ENCODE data around the gene CYP2A7. TPM values are rescaled to one million over a fixed set of nuclear protein-coding genes. Genes with fewer than 3 reads are reported as not detected.
"Not testable (repeated sequence)": the region's sequence is repeated elsewhere in the genome, so short reads cannot be mapped to it uniquely, and the experiment has no call there.

Gene CYP2A7
- total RNA-seq, 1 experiment from 2014 or later, result not detected

DNA sequence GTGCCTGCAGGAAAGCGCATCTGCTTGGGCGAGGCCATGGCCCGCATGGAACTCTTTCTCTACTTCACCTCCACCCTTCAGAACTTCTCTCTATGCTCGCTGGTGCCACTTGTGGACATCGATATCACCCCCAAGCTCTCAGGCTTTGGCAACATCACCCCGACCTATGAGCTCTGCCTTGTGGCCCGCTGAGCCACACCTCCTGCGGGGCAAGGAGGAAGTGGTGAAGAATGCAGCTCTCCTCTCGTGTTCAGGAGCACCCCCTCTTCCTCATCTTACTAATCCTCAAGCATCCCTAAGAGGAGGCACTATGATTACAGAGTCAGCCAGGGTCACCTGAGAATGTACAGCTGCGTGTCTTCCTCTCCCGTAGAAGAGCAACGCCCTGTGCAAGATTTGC lies 17.9 kb upstream of the CYP2A7 start:
- H3K4me3 Mint-ChIP-seq (ENCODE audit: unreplicated experiment); DNase-seq (ENCODE audit: unreplicated experiment); BruUV-seq (replicated peaks); H3K9me3 Mint-ChIP-seq (ENCODE audit: unreplicated experiment); H3K36me3 Mint-ChIP-seq (ENCODE audit: insufficient read depth, unreplicated experiment); CTCF ChIA-PET; intact Hi-C loops (cut with micrococcal nuclease); H3K27ac Mint-ChIP-seq (ENCODE audit: low read depth, unreplicated experiment); H3K4me1 Mint-ChIP-seq (ENCODE audit: insufficient read depth, unreplicated experiment); POLR2A ChIA-PET: not testable (repeated sequence)
- H3K27me3 Mint-ChIP-seq (ENCODE audit: insufficient read depth, unreplicated experiment), result peaks cover 51% of the 10 kb centered on the region

DNA sequence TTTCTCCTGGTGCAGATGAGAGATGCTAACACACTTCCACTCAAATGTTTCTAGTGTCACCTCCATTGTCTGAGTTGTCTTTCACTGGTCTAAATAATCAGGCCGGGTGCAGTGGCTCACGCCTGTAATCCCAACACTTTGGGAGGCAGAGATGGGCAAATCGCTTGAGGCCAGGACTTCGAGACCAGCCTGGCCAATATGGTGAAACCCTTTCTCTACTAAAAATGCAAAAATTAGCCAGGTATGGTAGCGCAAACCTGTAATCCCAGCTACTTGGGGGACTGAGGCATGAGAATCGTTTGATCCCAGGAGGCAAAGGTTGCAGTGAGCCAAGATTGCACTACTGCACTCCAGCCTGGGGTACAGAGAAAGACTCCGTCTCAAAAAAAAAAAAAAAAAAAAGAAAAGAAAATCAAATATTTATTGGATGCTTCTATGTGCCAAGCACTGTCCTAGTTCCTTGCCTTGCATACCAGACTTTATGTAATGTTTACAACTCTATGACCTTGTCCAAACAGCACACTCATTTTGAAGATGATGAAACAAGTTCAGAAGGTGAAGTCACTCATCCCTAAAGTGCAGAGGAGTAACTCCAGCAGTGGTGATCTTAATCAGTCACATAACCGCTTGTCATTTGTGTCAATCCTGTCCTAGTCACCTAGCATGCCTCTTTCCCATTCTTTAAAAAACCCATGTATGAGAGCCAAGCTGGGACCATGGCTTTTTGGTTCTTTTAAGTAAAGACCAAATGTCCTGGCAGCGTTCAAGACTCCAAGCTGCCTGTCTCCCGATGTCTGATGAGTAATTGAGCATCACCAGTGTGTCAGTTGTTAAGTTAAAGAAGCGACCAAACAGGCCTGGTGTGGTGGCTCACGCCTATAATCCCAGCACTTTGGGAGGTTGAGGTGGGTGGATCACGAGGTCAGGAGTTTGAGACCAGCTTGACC lies 15.1 kb upstream of the CYP2A7 start:
- POLR2A ChIA-PET; H3K36me3 Mint-ChIP-seq (ENCODE audit: insufficient read depth, unreplicated experiment); H3K9me3 Mint-ChIP-seq (ENCODE audit: unreplicated experiment); H3K4me3 Mint-ChIP-seq (ENCODE audit: unreplicated experiment); BruUV-seq (replicated peaks); intact Hi-C loops (cut with micrococcal nuclease); H3K4me1 Mint-ChIP-seq (ENCODE audit: insufficient read depth, unreplicated experiment); CTCF ChIA-PET; H3K27ac Mint-ChIP-seq (ENCODE audit: low read depth, unreplicated experiment): not testable (repeated sequence)
- H3K27me3 Mint-ChIP-seq (ENCODE audit: insufficient read depth, unreplicated experiment), result peaks cover 62% of the 10 kb centered on the region
- DNase-seq (ENCODE audit: unreplicated experiment), result peak; percentile 73

DNA sequence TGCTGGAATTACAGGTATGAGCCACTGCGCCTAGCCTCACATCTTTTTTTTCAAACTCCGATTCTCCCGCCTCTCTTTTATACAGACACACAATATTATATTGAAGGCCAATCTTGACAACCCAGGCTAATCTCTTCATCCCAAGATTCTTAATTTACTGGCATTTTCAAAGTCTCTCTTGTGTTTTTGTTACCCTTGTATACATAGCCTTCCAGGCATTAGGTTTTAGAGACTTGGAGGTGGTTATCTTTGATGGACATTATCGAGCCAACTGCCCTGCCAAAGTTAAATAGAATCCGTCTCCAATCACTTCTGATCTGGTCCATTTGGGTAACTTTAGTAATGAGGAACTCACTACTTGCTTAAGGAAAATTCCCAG lies 14.4 kb upstream of the CYP2A7 start:
- no peak overlapping the region for H3K4me3 Mint-ChIP-seq (ENCODE audit: unreplicated experiment)
- H3K27ac Mint-ChIP-seq (ENCODE audit: low read depth, unreplicated experiment), result no peak overlapping the region
- TF ChIP-seq, protein P1, sequence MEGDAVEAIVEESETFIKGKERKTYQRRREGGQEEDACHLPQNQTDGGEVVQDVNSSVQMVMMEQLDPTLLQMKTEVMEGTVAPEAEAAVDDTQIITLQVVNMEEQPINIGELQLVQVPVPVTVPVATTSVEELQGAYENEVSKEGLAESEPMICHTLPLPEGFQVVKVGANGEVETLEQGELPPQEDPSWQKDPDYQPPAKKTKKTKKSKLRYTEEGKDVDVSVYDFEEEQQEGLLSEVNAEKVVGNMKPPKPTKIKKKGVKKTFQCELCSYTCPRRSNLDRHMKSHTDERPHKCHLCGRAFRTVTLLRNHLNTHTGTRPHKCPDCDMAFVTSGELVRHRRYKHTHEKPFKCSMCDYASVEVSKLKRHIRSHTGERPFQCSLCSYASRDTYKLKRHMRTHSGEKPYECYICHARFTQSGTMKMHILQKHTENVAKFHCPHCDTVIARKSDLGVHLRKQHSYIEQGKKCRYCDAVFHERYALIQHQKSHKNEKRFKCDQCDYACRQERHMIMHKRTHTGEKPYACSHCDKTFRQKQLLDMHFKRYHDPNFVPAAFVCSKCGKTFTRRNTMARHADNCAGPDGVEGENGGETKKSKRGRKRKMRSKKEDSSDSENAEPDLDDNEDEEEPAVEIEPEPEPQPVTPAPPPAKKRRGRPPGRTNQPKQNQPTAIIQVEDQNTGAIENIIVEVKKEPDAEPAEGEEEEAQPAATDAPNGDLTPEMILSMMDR (IDR thresholded peaks at IDR 0.05; ENCODE audit: unreplicated experiment), result no peak
- BruUV-seq (replicated peaks), result no TSS peak
- intact Hi-C loops (cut with micrococcal nuclease), result no loop called here
- ChIA-PET CTCF (no interaction called here), POLR2A (no interaction called here)
- H3K9me3 Mint-ChIP-seq (ENCODE audit: unreplicated experiment), result no peaks in the 10 kb centered on the region
- peaks cover 61% of the 10 kb centered on the region for H3K27me3 Mint-ChIP-seq (ENCODE audit: insufficient read depth, unreplicated experiment)
- H3K36me3 Mint-ChIP-seq (ENCODE audit: insufficient read depth, unreplicated experiment), result no peaks in the 10 kb centered on the region
- no peak for DNase-seq (ENCODE audit: unreplicated experiment)
- H3K4me1 Mint-ChIP-seq (ENCODE audit: insufficient read depth, unreplicated experiment), result peaks cover 5% of the 10 kb centered on the region

DNA sequence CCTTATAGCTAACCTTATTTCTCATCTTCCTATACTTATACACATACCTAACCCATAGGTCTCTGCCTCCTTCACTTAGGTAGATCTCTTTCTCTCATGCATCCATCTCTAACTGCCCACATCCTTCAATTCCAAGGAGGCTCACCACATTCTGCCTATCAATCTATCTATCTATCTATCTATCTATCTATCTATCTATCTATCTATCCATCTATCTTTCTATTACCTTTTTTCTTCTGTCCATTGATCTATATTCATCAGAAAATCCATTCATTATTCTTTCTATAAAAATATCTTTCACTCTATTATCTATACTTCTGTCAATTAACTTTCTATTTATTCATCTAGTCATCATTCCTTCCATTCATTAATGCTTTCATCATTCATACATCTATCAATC lies 11.1 kb upstream of the CYP2A7 start:
- CTCF ChIA-PET, result interaction anchor here (0.6 to 0.7 kb wide), 3 partner anchors 47 to 257 kb away, joined by 3 read pairs; partner anchors contain the start of gene EGLN2
- no peaks in the 10 kb centered on the region for H3K36me3 Mint-ChIP-seq (ENCODE audit: insufficient read depth, unreplicated experiment)
- POLR2A ChIA-PET, result interaction anchor here (0.7 kb wide), 1 partner anchor 1400 kb away, joined by 5 read pairs; no protein-coding TSS in a partner anchor
- no peak overlapping the region for H3K27ac Mint-ChIP-seq (ENCODE audit: low read depth, unreplicated experiment)
- TF ChIP-seq, protein P1 (IDR thresholded peaks at IDR 0.05; ENCODE audit: unreplicated experiment), result no peak
- H3K4me1 Mint-ChIP-seq (ENCODE audit: insufficient read depth, unreplicated experiment), result peaks cover 5% of the 10 kb centered on the region
- no TSS peak for BruUV-seq (replicated peaks)
- intact Hi-C loops (cut with micrococcal nuclease), result no loop called here
- H3K27me3 Mint-ChIP-seq (ENCODE audit: insufficient read depth, unreplicated experiment), result peaks cover 73% of the 10 kb centered on the region
- H3K4me3 Mint-ChIP-seq (ENCODE audit: unreplicated experiment), result no peak overlapping the region
- DNase-seq (ENCODE audit: unreplicated experiment), result no peak
- H3K9me3 Mint-ChIP-seq (ENCODE audit: unreplicated experiment), result no peaks in the 10 kb centered on the region

DNA sequence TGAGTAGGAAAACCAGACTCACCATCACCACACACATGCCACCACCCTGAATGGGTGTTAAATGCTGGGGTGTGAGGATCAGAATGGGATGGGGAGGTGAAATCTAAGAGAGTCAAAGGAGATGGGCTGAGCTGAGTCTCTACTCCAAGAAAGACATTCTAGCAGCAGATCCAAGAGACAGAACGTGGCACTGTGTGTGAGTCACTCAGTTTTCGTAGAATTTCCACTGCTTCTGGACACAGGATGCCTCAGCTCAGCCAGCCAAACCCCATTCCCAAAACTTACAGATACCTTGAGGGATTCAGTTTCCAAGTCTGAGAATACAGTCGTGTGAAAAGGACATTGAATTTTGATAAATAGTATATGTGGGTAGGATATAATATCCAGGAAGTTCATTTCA lies 7.3 kb upstream of the CYP2A7 start:
- Mint-ChIP-seq H3K9me3 (ENCODE audit: unreplicated experiment) (no peaks in the 10 kb centered on the region), H3K36me3 (ENCODE audit: insufficient read depth, unreplicated experiment) (no peaks in the 10 kb centered on the region), H3K27ac (ENCODE audit: low read depth, unreplicated experiment) (no peak overlapping the region), H3K27me3 (ENCODE audit: insufficient read depth, unreplicated experiment) (peaks cover 64% of the 10 kb centered on the region), H3K4me3 (ENCODE audit: unreplicated experiment) (no peak overlapping the region), H3K4me1 (ENCODE audit: insufficient read depth, unreplicated experiment) (peaks cover 6% of the 10 kb centered on the region)
- TF ChIP-seq, protein P1 (IDR thresholded peaks at IDR 0.05; ENCODE audit: unreplicated experiment), result no peak
- intact Hi-C loops (cut with micrococcal nuclease), result no loop called here
- no peak for DNase-seq (ENCODE audit: unreplicated experiment)
- ChIA-PET POLR2A (no interaction called here), CTCF (no interaction called here)
- BruUV-seq (replicated peaks), result no TSS peak

All from MCF 10A (cell line).